ENCODE data around the gene NOP58. TPM values are rescaled to one million over a fixed set of nuclear protein-coding genes. Genes with fewer than 3 reads are reported as not detected.
A peak's percentile ranks its signal among the peaks of the same experiment; 100 is the strongest.
"Not testable (repeated sequence)": the region's sequence is repeated elsewhere in the genome, so short reads cannot be mapped to it uniquely, and the experiment has no call there.

The NOP58 gene
- total RNA-seq, 1 experiment from 2014 or later, result 159 TPM

GRCh38 chr2:202238234-202239197, 27.0 kb upstream of the NOP58 start, which contains the start of gene SUMO1:
Gene SUMO1 (minus strand): TSS chr2:202238597. CDS start chr2:202238451, 146 bp downstream.
- Mint-ChIP-seq H3K27ac (ENCODE audit: unreplicated experiment) (peak within 1 kb of the TSS; percentile 79), H3K9me3 (ENCODE audit: low read depth, unreplicated experiment) (no peaks in the 10 kb centered on the region), H3K4me1 (ENCODE audit: low read depth, unreplicated experiment) (peaks cover 10% of the 10 kb centered on the region), H3K27me3 (ENCODE audit: unreplicated experiment) (no peaks in the 10 kb centered on the region), H3K36me3 (ENCODE audit: insufficient read depth, unreplicated experiment) (peaks cover 26% of the 10 kb centered on the region), H3K4me3 (ENCODE audit: low read depth, unreplicated experiment) (peak within 1 kb of the TSS; percentile 87)
- TSS peak; percentile 94 for BruUV-seq (replicated peaks)
- intact Hi-C loops (cut with micrococcal nuclease; ENCODE audit: unreplicated experiment), result no loop called here
- CTCF ChIA-PET, result no interaction called here
- no peak for TF ChIP-seq CTCF (IDR thresholded peaks at IDR 0.05; ENCODE audit: unreplicated experiment)
- DNase-seq, result peak; percentile 88

GRCh38 chr2:202247710-202248109, 17.9 kb upstream of the NOP58 start:
- Mint-ChIP-seq H3K4me1 (ENCODE audit: low read depth, unreplicated experiment) (peaks cover 13% of the 10 kb centered on the region), H3K36me3 (ENCODE audit: insufficient read depth, unreplicated experiment) (peaks cover 22% of the 10 kb centered on the region)
- H3K4me3 Mint-ChIP-seq (ENCODE audit: low read depth, unreplicated experiment); intact Hi-C loops (cut with micrococcal nuclease; ENCODE audit: unreplicated experiment); H3K27ac Mint-ChIP-seq (ENCODE audit: unreplicated experiment); CTCF ChIA-PET; H3K9me3 Mint-ChIP-seq (ENCODE audit: low read depth, unreplicated experiment); DNase-seq; H3K27me3 Mint-ChIP-seq (ENCODE audit: unreplicated experiment); BruUV-seq (replicated peaks): not testable (repeated sequence)

DNA sequence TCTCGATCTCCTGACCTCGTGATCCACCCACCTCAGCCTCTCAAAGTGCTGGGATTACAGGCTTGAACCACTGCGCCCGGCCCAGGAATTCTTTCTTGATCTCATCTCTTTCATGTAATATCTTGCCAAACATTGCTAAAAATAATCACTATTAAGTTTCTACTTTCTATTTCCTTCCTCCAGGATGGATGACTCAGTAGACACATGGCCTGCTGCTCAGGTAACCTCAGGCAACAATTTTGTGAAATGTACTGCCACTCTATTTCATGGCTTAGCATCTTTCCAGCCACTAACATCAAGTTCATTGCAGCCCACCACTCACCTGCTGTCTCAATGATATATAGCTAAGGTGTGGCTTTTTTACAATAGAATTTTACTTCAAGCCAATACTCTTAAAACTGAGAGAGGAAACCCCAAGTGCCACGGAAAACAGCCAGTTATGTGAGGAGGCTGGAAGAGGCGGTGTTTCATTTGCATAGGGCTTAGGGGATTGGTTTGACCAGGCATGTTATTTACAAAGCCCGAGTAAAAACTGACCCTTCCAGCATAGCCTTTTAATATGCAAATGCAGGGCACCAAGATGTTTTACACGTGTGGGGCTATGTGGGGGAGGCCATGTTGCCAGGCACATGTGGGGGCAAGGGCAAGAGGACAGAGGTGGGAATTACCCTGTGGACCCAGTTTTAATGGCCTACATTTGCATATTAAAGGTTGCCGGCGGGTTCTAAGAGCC, 15.9 kb upstream of the NOP58 start:
- TF ChIP-seq CTCF (IDR thresholded peaks at IDR 0.05; ENCODE audit: unreplicated experiment), result no peak
- DNase-seq, result peak; percentile 32
- Mint-ChIP-seq H3K4me1 (ENCODE audit: low read depth, unreplicated experiment) (peaks cover 13% of the 10 kb centered on the region), H3K4me3 (ENCODE audit: low read depth, unreplicated experiment) (peak overlapping the region; percentile 63), H3K36me3 (ENCODE audit: insufficient read depth, unreplicated experiment) (peaks cover 22% of the 10 kb centered on the region), H3K27me3 (ENCODE audit: unreplicated experiment) (no peaks in the 10 kb centered on the region), H3K9me3 (ENCODE audit: low read depth, unreplicated experiment) (no peaks in the 10 kb centered on the region), H3K27ac (ENCODE audit: unreplicated experiment) (peak overlapping the region; percentile 98)
- TSS peak; percentile 97 for BruUV-seq (replicated peaks)
- CTCF ChIA-PET, result interaction anchor here (0.7 kb wide), 1 partner anchor 15 kb away, joined by 3 read pairs; no protein-coding TSS in a partner anchor
- intact Hi-C loops (cut with micrococcal nuclease; ENCODE audit: unreplicated experiment), result no loop called here

- peaks cover 22% of the 10 kb centered on the region for H3K36me3 Mint-ChIP-seq (ENCODE audit: insufficient read depth, unreplicated experiment)
- intact Hi-C loops (cut with micrococcal nuclease; ENCODE audit: unreplicated experiment), result no loop called here
- CTCF ChIA-PET, result interaction anchor here (0.6 kb wide), 1 partner anchor 14 kb away, joined by 5 read pairs; no protein-coding TSS in a partner anchor
- H3K27me3 Mint-ChIP-seq (ENCODE audit: unreplicated experiment), result no peaks in the 10 kb centered on the region
- no peaks in the 10 kb centered on the region for H3K9me3 Mint-ChIP-seq (ENCODE audit: low read depth, unreplicated experiment)
- DNase-seq, result no peak
- H3K27ac Mint-ChIP-seq (ENCODE audit: unreplicated experiment), result no peak overlapping the region
- BruUV-seq (replicated peaks), result no TSS peak
- TF ChIP-seq CTCF (IDR thresholded peaks at IDR 0.05; ENCODE audit: unreplicated experiment), result no peak
- H3K4me1 Mint-ChIP-seq (ENCODE audit: low read depth, unreplicated experiment), result peaks cover 13% of the 10 kb centered on the region
- no peak overlapping the region for H3K4me3 Mint-ChIP-seq (ENCODE audit: low read depth, unreplicated experiment)
These were observed 14.1 kb upstream of the NOP58 start for GRCh38 chr2:202251494-202251893.
